Neutrophil (primary cell): ENCODE data around the gene HOXB2.
"Not testable (repeated sequence)": the region's sequence is repeated elsewhere in the genome, so short reads cannot be mapped to it uniquely, and the experiment has no call there.

Source experiments
- H3K27ac ChIP-seq: fragments of 200-600 bp; sonication (generic); 2 replicates; pipeline ENCODE4 v1.5.1; 2016; ENCODE audit warnings: mild to moderate bottlenecking, moderate library complexity
- H3K27me3 ChIP-seq: fragments of 200-600 bp; sonication (generic); 2 replicates; pipeline ENCODE4 v1.6.0; 2016; ENCODE audit warnings: mild to moderate bottlenecking
- H3K36me3 ChIP-seq: fragments of 200-600 bp; sonication (generic); 2 replicates; pipeline ENCODE4 v1.5.1; 2017
- H3K4me1 ChIP-seq, 2 experiments: fragments of 200-600 bp in 1 of 2; sonication (generic) in 1 of 2; 1 replicate in 1 of 2; 2 replicates in 1 of 2; pipeline versions ENCODE4 v1.5.1 to v1.6.1; 2013 to 2016; ENCODE audit warnings: low read depth in 1 of 2, low read length in 1 of 2, mild to moderate bottlenecking in 1 of 2, moderate library complexity in 1 of 2; ENCODE audit not compliant: control insufficient read depth in 1 of 2, insufficient read depth in 1 of 2
- H3K4me3 ChIP-seq, 2 experiments: fragments of 200-600 bp in 1 of 2; sonication (generic) in 1 of 2; 1 replicate in 1 of 2; 2 replicates in 1 of 2; pipeline ENCODE4 v1.5.1; 2013 to 2016; ENCODE audit warnings: low read depth in 1 of 2, low read length in 1 of 2, mild to moderate bottlenecking in 1 of 2, moderate library complexity in 1 of 2
- H3K9me3 ChIP-seq: fragments of 200-600 bp; sonication (generic); 2 replicates; pipeline ENCODE4 v1.5.1; 2016
- CTCF ChIP-seq: fragments of 200-600 bp; sonication (generic); IDR thresholded peaks from 2 replicates; pipeline ENCODE4 v1.5.1; 2016; ENCODE audit warnings: antibody characterized with exemption

HOXB2 gene

GRCh38 chr17:48510381-48510760 is 34.5 kb downstream of the HOXB2 start:
- no peaks in the 10 kb centered on the region for H3K36me3 ChIP-seq
- TF ChIP-seq CTCF = no peak
- H3K4me3 ChIP-seq = no peak overlapping the region
- H3K4me1 ChIP-seq = no peaks in the 10 kb centered on the region
- peaks cover 52% of the 10 kb centered on the region for H3K27me3 ChIP-seq
- no peak overlapping the region for H3K27ac ChIP-seq
- H3K9me3 ChIP-seq = no peaks in the 10 kb centered on the region

- H3K36me3 ChIP-seq, H3K27ac ChIP-seq, H3K4me1 ChIP-seq, H3K9me3 ChIP-seq, H3K4me3 ChIP-seq: not testable (repeated sequence)
- peaks cover 51% of the 10 kb centered on the region for H3K27me3 ChIP-seq
Observed at GRCh38 chr17:48509708-48510107, 35.2 kb downstream of the HOXB2 start.

GRCh38 chr17:48506246-48506645 is 38.7 kb downstream of the HOXB2 start:
- no peaks in the 10 kb centered on the region for H3K4me1 ChIP-seq
- TF ChIP-seq CTCF = no peak
- H3K4me3 ChIP-seq = no peak overlapping the region
- H3K36me3 ChIP-seq = no peaks in the 10 kb centered on the region
- H3K27me3 ChIP-seq = peaks cover 58% of the 10 kb centered on the region
- no peaks in the 10 kb centered on the region for H3K9me3 ChIP-seq
- H3K27ac ChIP-seq = no peak overlapping the region

GRCh38 chr17:48505788-48506187 is 39.1 kb downstream of the HOXB2 start:
- Histone ChIP-seq H3K9me3 (no peaks in the 10 kb centered on the region), H3K27ac (no peak overlapping the region), H3K36me3 (no peaks in the 10 kb centered on the region), H3K4me1 (no peaks in the 10 kb centered on the region), H3K27me3 (peaks cover 62% of the 10 kb centered on the region), H3K4me3 (no peak overlapping the region)
- no peak for TF ChIP-seq CTCF

GRCh38 chr17:48504953-48505352 is 40.0 kb downstream of the HOXB2 start:
- no peak overlapping the region for H3K4me3 ChIP-seq

GRCh38 chr17:48503747-48504146 is 41.2 kb downstream of the HOXB2 start:
- Histone ChIP-seq H3K9me3 (no peaks in the 10 kb centered on the region), H3K27me3 (peaks cover 75% of the 10 kb centered on the region)

More at GRCh38 chr17:48504953-48505352, 40.0 kb downstream of the HOXB2 start:
- Histone ChIP-seq H3K27ac (no peak overlapping the region), H3K27me3 (peaks cover 71% of the 10 kb centered on the region), H3K9me3 (no peaks in the 10 kb centered on the region), H3K4me1 (no peaks in the 10 kb centered on the region), H3K36me3 (no peaks in the 10 kb centered on the region)
- TF ChIP-seq CTCF = no peak

More at GRCh38 chr17:48503747-48504146, 41.2 kb downstream of the HOXB2 start:
- H3K4me1 ChIP-seq = no peaks in the 10 kb centered on the region
- no peak overlapping the region for H3K27ac ChIP-seq
- H3K4me3 ChIP-seq = no peak overlapping the region
- TF ChIP-seq CTCF = no peak
- no peaks in the 10 kb centered on the region for H3K36me3 ChIP-seq
